CD8-positive, alpha-beta memory T cell (primary cell): Measurements from ENCODE around the gene HSPB1. TPM values are rescaled to one million over a fixed set of nuclear protein-coding genes. Genes with fewer than 3 reads are reported as not detected.
"Not testable (repeated sequence)": the region's sequence is repeated elsewhere in the genome, so short reads cannot be mapped to it uniquely, and the experiment has no call there.

Experiments
- CTCF ChIA-PET: fragments of 350-600 bp; sonication (Branson Sonifier 250); formaldehyde crosslinking; loops from one replicate; lab custom pipeline; 2021; ENCODE audit warnings: antibody characterized with exemption; lab: Charles Lee
- POLR2A ChIA-PET: fragments of 350-600 bp; sonication (Branson Sonifier 250); formaldehyde crosslinking; loops from one replicate; lab custom pipeline; 2021; ENCODE audit warnings: antibody characterized with exemption; lab: Charles Lee
- DNase-seq, 5 donors: peaks; one replicate each; pipeline versions ENCODE4 v3.0.0 to v3.0.0-alpha.2; 2020 to 2022; ENCODE audit warnings: mixed read lengths in 1 of 5
- H3K27ac ChIP-seq: one replicate; pipeline ENCODE4 v1.7.0; 2013; ENCODE audit warnings: low read depth, mild to moderate bottlenecking, low read length, moderate library complexity
- H3K27me3 ChIP-seq: 2 replicates; pipeline ENCODE4 v1.7.0; 2013; ENCODE audit warnings: low read length, mild to moderate bottlenecking; ENCODE audit not compliant: insufficient read depth, poor library complexity, severe bottlenecking
- H3K36me3 ChIP-seq: 2 replicates; pipeline ENCODE4 v1.7.0; 2013; ENCODE audit warnings: mild to moderate bottlenecking, low read length, moderate library complexity; ENCODE audit not compliant: insufficient read depth
- H3K4me1 ChIP-seq: 2 replicates; pipeline ENCODE4 v1.7.0; 2013; ENCODE audit warnings: mild to moderate bottlenecking, low read length, moderate library complexity; ENCODE audit not compliant: insufficient read depth
- H3K4me3 ChIP-seq: 2 replicates; pipeline ENCODE4 v1.7.0; 2013; ENCODE audit warnings: mild to moderate bottlenecking, low read length
- H3K9me3 ChIP-seq: 2 replicates; pipeline ENCODE4 v1.7.0; 2013; ENCODE audit warnings: mild to moderate bottlenecking, low read length
- H3K27ac Mint-ChIP-seq, 8 donors: one replicate each; pipeline ENCODE4 v1.8.0; 2020 to 2021; ENCODE audit warnings: mixed read lengths in 8 of 8, mild to moderate bottlenecking in 6 of 8, inconsistent platforms in 3 of 8, moderate library complexity in 3 of 8
- H3K27me3 Mint-ChIP-seq, 2 donors: one replicate each; pipeline ENCODE4 v1.8.0; 2020 to 2021; ENCODE audit warnings: mixed read lengths in 2 of 2, mild to moderate bottlenecking in 1 of 2, moderate library complexity in 1 of 2
- H3K36me3 Mint-ChIP-seq, 3 donors: one replicate each; pipeline ENCODE4 v1.8.0; 2020 to 2021; ENCODE audit warnings: mixed read lengths in 3 of 3, inconsistent platforms in 1 of 3, mild to moderate bottlenecking in 1 of 3
- H3K4me1 Mint-ChIP-seq, 3 donors: one replicate each; pipeline ENCODE4 v1.8.0; 2020 to 2021; ENCODE audit warnings: mixed read lengths in 3 of 3, inconsistent platforms in 1 of 3, mild to moderate bottlenecking in 1 of 3
- H3K4me3 Mint-ChIP-seq, 7 donors: one replicate each; pipeline ENCODE4 v1.8.0; 2020 to 2021; ENCODE audit warnings: mixed read lengths in 7 of 7, mild to moderate bottlenecking in 6 of 7, moderate library complexity in 4 of 7, inconsistent platforms in 2 of 7
- H3K9me3 Mint-ChIP-seq, 5 donors: one replicate each; pipeline ENCODE4 v1.8.0; 2020 to 2022; ENCODE audit warnings: mixed read lengths in 5 of 5, mild to moderate bottlenecking in 3 of 5, moderate library complexity in 2 of 5, inconsistent platforms in 1 of 5
- polyA plus RNA-seq: library from polyadenylated mRNA; unstranded; fragments of 300-500 nt; fragmentation: Illumina TruSeq; gene quantifications from one replicate; pipeline ENCODE4 v1.2.3, GENCODE V29; 2021
- total RNA-seq, 2 experiments: library from RNA; stranded (reverse); gene quantifications; one replicate each; pipeline ENCODE4 v1.2.3, GENCODE V29; 2021

The HSPB1 gene
- total and polyA plus RNA-seq, 3 experiments from 2014 or later = 74.7 to 84.1 (median 80.7) TPM

DNA sequence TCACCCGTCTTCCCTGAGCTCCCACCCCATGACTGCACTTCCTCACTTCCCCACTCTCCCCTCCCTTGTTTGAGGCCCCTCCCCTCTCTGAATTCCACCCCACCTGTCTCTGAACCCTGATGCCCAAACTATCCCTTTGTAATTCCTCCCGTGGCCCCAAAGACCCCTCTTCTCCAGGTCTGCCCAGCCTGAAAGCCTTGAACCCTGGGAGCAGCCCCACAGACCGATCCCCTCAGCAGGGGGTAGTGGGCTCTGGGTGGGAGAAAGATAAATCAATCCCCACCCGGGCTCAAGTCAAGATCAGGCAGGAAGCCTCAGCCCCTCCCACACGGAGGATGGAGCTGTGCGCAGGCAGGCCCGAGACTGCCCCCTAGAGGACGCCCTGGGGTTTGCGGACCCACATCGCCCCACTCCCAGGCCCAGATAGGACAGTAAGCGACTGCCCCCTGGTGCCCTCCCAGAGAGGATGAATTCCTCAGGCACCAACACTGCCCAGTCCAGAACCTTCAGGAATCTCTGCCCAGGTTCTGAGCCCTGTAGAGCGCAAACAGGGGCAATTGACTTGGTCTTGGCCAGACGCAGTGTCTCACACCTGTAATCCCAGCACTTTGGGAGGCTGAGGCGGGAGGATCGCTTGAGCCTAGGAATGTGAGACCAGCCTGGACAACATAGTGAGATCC, 11.7 kb downstream of the HSPB1 start:
- Histone ChIP-seq H3K27me3 (no peaks in the 10 kb centered on the region), H3K36me3 (no peaks in the 10 kb centered on the region), H3K4me3 (no peak overlapping the region), H3K4me1 (peaks cover 22% of the 10 kb centered on the region), H3K27ac (no peak overlapping the region), H3K9me3 (no peaks in the 10 kb centered on the region)
- H3K4me3 Mint-ChIP-seq = peak overlapping the region in 3 of 7 donors; percentile 37 to 64 (median 59)
- ChIA-PET POLR2A (interaction anchor here (0.6 kb wide), 1 partner anchor 357 kb away, joined by 4 read pairs; no protein-coding TSS in a partner anchor), CTCF (interaction anchor here (0.6 to 6.7 kb wide), 28 partner anchors 8 to 1018 kb away, joined by 3 to 70 read pairs (median 3); partner anchors contain the start of genes HSPB1 and YWHAG)
- DNase-seq = peak; percentile 90 to 96 (median 94)
- peaks cover 0 to 7% (median 0%) of the 10 kb centered on the region in 3 donors for H3K36me3 Mint-ChIP-seq
- H3K9me3 Mint-ChIP-seq = no peaks in the 10 kb centered on the region
- H3K27ac Mint-ChIP-seq = peak overlapping the region in 4 of 8 donors; percentile 10 to 68 (median 64)
- peaks cover 18 to 23% (median 22%) of the 10 kb centered on the region in 3 donors for H3K4me1 Mint-ChIP-seq
- no peaks in the 10 kb centered on the region for H3K27me3 Mint-ChIP-seq

DNA sequence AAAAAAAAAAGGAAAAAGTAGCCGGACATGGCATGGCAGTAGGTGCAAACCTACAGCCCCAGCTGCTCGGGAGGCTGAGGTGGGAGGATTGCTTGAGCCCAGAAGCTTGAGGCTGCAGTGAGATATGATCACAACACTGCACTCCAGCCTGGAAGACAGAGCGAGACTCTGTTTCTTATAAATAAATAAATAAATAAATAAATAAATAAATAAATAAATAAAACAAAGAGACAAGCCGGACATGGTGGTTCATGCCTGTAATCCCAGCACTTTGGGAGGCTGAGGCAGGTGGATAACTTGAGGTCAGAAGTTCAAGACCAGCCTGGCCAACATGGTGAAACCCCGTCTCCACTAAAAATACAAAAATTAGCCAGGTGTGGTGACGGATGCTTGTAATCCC, 12.3 kb downstream of the HSPB1 start:
- H3K36me3 ChIP-seq, H3K9me3 ChIP-seq, H3K4me3 ChIP-seq, H3K27ac ChIP-seq, H3K27me3 Mint-ChIP-seq, H3K9me3 Mint-ChIP-seq, H3K27me3 ChIP-seq, H3K36me3 Mint-ChIP-seq, DNase-seq: not testable (repeated sequence)
- POLR2A ChIA-PET = interaction anchor here (0.6 kb wide), 1 partner anchor 358 kb away, joined by 4 read pairs; no protein-coding TSS in a partner anchor
- CTCF ChIA-PET = interaction anchor here (0.6 to 6.7 kb wide), 18 partner anchors 8 to 281 kb away, joined by 3 to 70 read pairs (median 6); partner anchors contain the start of genes HSPB1 and YWHAG
- peaks cover 28% of the 10 kb centered on the region for H3K4me1 ChIP-seq
- H3K4me1 Mint-ChIP-seq = peaks cover 19 to 25% (median 23%) of the 10 kb centered on the region in 3 donors
- H3K27ac Mint-ChIP-seq = peak overlapping the region in 1 of 8 donors; percentile 10
- peak overlapping the region in 2 of 7 donors; percentile 59 to 64 for H3K4me3 Mint-ChIP-seq

GRCh38 chr7:76315364-76315763, 12.9 kb downstream of the HSPB1 start:
- H3K36me3 Mint-ChIP-seq = peaks cover 0 to 7% (median 0%) of the 10 kb centered on the region in 3 donors
- Histone ChIP-seq H3K36me3 (no peaks in the 10 kb centered on the region), H3K4me1 (peaks cover 30% of the 10 kb centered on the region), H3K9me3 (no peaks in the 10 kb centered on the region), H3K4me3 (no peak overlapping the region), H3K27me3 (no peaks in the 10 kb centered on the region), H3K27ac (no peak overlapping the region)
- DNase-seq = no peak
- ChIA-PET POLR2A (interaction anchor here (0.8 to 0.9 kb wide), 2 partner anchors 49 to 137 kb away, joined by 3 to 4 read pairs; no protein-coding TSS in a partner anchor), CTCF (interaction anchor here (1.8 to 6.7 kb wide), 6 partner anchors 11 to 139 kb away, joined by 5 to 70 read pairs (median 39); partner anchors contain the start of gene HSPB1)
- H3K27ac Mint-ChIP-seq = peak overlapping the region in 1 of 8 donors; percentile 23
- H3K4me1 Mint-ChIP-seq = peaks cover 19 to 29% (median 27%) of the 10 kb centered on the region in 3 donors
- H3K4me3 Mint-ChIP-seq = no peak overlapping the region
- no peaks in the 10 kb centered on the region for H3K27me3 Mint-ChIP-seq
- no peaks in the 10 kb centered on the region for H3K9me3 Mint-ChIP-seq

DNA sequence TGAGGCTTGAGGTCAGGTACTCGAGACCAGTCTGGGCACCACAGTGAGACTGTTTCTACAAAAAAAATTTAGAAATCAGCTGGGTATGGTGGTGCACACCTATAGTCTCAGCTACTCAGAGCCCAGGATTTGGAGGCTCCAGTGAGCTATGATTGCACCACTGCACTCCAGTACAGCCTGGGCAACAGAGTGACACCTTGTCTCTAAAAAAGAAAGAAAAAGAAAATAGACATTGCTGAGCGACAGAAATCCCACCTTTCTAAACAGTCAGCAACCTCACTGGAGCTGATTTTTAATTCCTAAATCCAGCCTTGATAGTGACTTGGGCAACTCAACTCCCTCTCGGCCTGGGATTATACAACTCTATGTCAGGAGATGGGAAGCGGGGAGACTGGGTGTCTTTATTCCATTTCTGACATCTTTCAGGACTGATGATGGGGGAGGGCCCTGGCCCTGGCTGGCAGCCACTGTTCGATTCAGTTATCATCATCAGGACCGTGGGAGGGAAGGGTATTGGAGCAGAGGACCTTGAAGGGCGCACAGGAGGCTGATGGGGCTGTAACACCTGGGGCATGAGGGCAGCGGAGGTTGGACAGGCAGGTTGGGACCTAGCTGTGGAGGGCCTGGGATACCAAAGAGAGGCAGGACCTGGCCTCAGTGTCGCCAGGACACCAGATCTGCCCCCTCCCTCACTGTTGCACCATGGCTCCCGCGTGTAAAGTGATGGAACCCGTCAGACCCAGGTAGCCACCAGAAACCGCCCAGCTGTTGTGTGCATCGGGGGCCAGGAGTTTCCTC, 14.7 kb downstream of the HSPB1 start:
- Mint-ChIP-seq H3K4me1 (peaks cover 19 to 31% (median 29%) of the 10 kb centered on the region in 3 donors), H3K4me3 (peak overlapping the region; percentile 89 to 99 (median 93)), H3K27ac (peak overlapping the region; percentile 87 to 99 (median 95)), H3K36me3 (peaks cover 0 to 7% (median 0%) of the 10 kb centered on the region in 3 donors), H3K9me3 (no peaks in the 10 kb centered on the region), H3K27me3 (no peaks in the 10 kb centered on the region)
- H3K27ac ChIP-seq = peak overlapping the region; percentile 95
- peak in 1 of 5 donors; percentile 51 for DNase-seq
- no peaks in the 10 kb centered on the region for H3K9me3 ChIP-seq
- ChIA-PET CTCF (interaction anchor here (1.1 to 6.7 kb wide), 8 partner anchors 14 to 139 kb away, joined by 3 to 70 read pairs (median 18); partner anchors contain the start of gene YWHAG), POLR2A (interaction anchor here (0.8 to 3.8 kb wide), 4 partner anchors 10 to 43 kb away, joined by 3 to 62 read pairs (median 4); partner anchors contain the start of gene YWHAG)
- H3K4me1 ChIP-seq = peaks cover 30% of the 10 kb centered on the region
- no peaks in the 10 kb centered on the region for H3K27me3 ChIP-seq
- no peaks in the 10 kb centered on the region for H3K36me3 ChIP-seq
- peak overlapping the region; percentile 75 for H3K4me3 ChIP-seq

GRCh38 chr7:76317782-76318487, 15.5 kb downstream of the HSPB1 start:
- Histone ChIP-seq H3K36me3 (no peaks in the 10 kb centered on the region), H3K4me3 (peak overlapping the region; percentile 75), H3K4me1 (peaks cover 30% of the 10 kb centered on the region), H3K27ac (peak overlapping the region; percentile 95), H3K9me3 (no peaks in the 10 kb centered on the region), H3K27me3 (no peaks in the 10 kb centered on the region)
- Mint-ChIP-seq H3K27ac (peak overlapping the region; percentile 91 to 99 (median 96)), H3K4me3 (peak overlapping the region; percentile 89 to 99 (median 93)), H3K4me1 (peaks cover 19 to 31% (median 29%) of the 10 kb centered on the region in 3 donors), H3K27me3 (no peaks in the 10 kb centered on the region), H3K9me3 (no peaks in the 10 kb centered on the region), H3K36me3 (peaks cover 0 to 7% (median 0%) of the 10 kb centered on the region in 3 donors)
- peak; percentile 94 to 97 (median 96) for DNase-seq
- CTCF ChIA-PET = interaction anchor here (1.1 to 6.7 kb wide), 9 partner anchors 14 to 152 kb away, joined by 3 to 52 read pairs (median 10); partner anchors contain the start of gene YWHAG
- POLR2A ChIA-PET = interaction anchor here (0.6 to 3.8 kb wide), 8 partner anchors 9 to 152 kb away, joined by 3 to 62 read pairs (median 3); partner anchors contain the start of gene YWHAG

GRCh38 chr7:76318488-76319353, 16.2 kb downstream of the HSPB1 start:
- Mint-ChIP-seq H3K4me3 (peak overlapping the region; percentile 89 to 99 (median 93)), H3K9me3 (no peaks in the 10 kb centered on the region), H3K27me3 (no peaks in the 10 kb centered on the region), H3K27ac (peak overlapping the region; percentile 91 to 99 (median 96)), H3K4me1 (peaks cover 19 to 31% (median 31%) of the 10 kb centered on the region in 3 donors), H3K36me3 (peaks cover 0 to 7% (median 0%) of the 10 kb centered on the region in 3 donors)
- Histone ChIP-seq H3K27ac (peak overlapping the region; percentile 95), H3K4me3 (peak overlapping the region; percentile 75), H3K9me3 (no peaks in the 10 kb centered on the region), H3K27me3 (no peaks in the 10 kb centered on the region), H3K4me1 (peaks cover 28% of the 10 kb centered on the region), H3K36me3 (no peaks in the 10 kb centered on the region)
- POLR2A ChIA-PET = interaction anchor here (0.6 to 3.8 kb wide), 9 partner anchors 16 to 183 kb away, joined by 3 to 62 read pairs (median 4); partner anchors contain the start of gene YWHAG
- CTCF ChIA-PET = interaction anchor here (1.1 to 6.7 kb wide), 11 partner anchors 9 to 152 kb away, joined by 3 to 52 read pairs (median 4); partner anchors contain the start of gene YWHAG
- DNase-seq = peak; percentile 50 to 76 (median 57)
